Right lobe of liver (tissue), 6 donors: Measurements from ENCODE around the gene TMTC4. TPM values are rescaled to one million over a fixed set of nuclear protein-coding genes. Genes with fewer than 3 reads are reported as not detected.

ENCODE experiments used
- ATAC-seq, 4 donors: fragments of 200-7000 bp; cut with Tn5 transposase; one replicate each; pipeline ENCODE4 v1.9.1; 2020; ENCODE audit warnings: mild to moderate bottlenecking in 4 of 4, moderate library complexity in 4 of 4
- DNase-seq, 3 donors: peaks; one replicate each; pipeline ENCODE4 v3.0.0-alpha.2; 2020
- H3K27ac ChIP-seq, 3 donors: fragments of 200-600 bp; one replicate each; pipeline ENCODE4 v1.8.0; 2022
- H3K27me3 ChIP-seq, 2 donors: fragments of 200-600 bp; one replicate each; pipeline ENCODE4 v1.8.0; 2022
- H3K36me3 ChIP-seq, 4 donors: fragments of 200-600 bp; sonication (generic) in 1 of 4; one replicate each; pipeline versions ENCODE4 v1.5.1 to v1.8.0; 2017 to 2022; ENCODE audit warnings: control low read depth in 1 of 4
- H3K4me1 ChIP-seq, 4 donors: fragments of 200-600 bp; sonication (generic) in 1 of 4; one replicate each; pipeline versions ENCODE4 v1.5.1 to v1.8.0; 2017 to 2022; ENCODE audit warnings: control low read depth in 1 of 4
- H3K4me3 ChIP-seq, 3 donors: fragments of 200-600 bp; one replicate each; pipeline ENCODE4 v1.8.0; 2022
- H3K9me3 ChIP-seq, 4 donors: fragments of 200-600 bp; sonication (generic) in 1 of 4; one replicate each; pipeline versions ENCODE4 v1.5.1 to v1.8.0; 2017 to 2022; ENCODE audit warnings: control low read depth in 1 of 4
- POLR2A ChIP-seq: fragments of 450-650 bp; IDR thresholded peaks from one replicate; pipeline ENCODE4 v1.6.1; 2017; ENCODE audit warnings: antibody characterized with exemption, mild to moderate bottlenecking
- WGBS: methylation state at CpG from one replicate; pipeline ENCODE4 v1.1.6; 2018; ENCODE audit warnings: low coverage, low lambda C conversion rate; ENCODE audit not compliant: insufficient coverage; ENCODE audit errors: missing lambda C conversion rate; 5-methylcytosine and 5-hydroxymethylcytosine counted together
- intact Hi-C, 2 donors: fragments of 100-400 bp; cut with DNase I; formaldehyde crosslinking; loops; one replicate each; pipeline versions ENCODE4 v1.11.2 to v1.14.1; 2022
- total RNA-seq, 6 experiments: library from RNA; depleted of rRNA in 2 of 6; stranded (reverse); fragments of >200 nt in 2 of 6; fragmentation: NEBNext Ultra II Directional in 3 of 6; extraction: Animal tissue kit (Norgen Biotek cat#: 25700) in 3 of 6; gene quantifications; one replicate each; pipeline versions ENCODE4 v1.1.0 to v1.2.4, GENCODE V29; 2016 to 2023
- TF ChIP-seq, protein P1 (sequence below), 4 donors: fragments of 200-600 bp in 3 of 4; fragments of 450-650 bp in 1 of 4; IDR thresholded peaks; one replicate each; pipeline versions ENCODE4 v1.5.1 to v1.8.0; 2016 to 2022; ENCODE audit warnings: antibody characterized with exemption in 4 of 4, mild to moderate bottlenecking in 2 of 4
- donor health status: DM: no; HTN: yes; CAD: no.
- donor health status: DM: no; HTN: no; CAD: no.
- donor health status: DM: no; HTN: no; CAD: no.
- donor health status: DM: no; HTN: yes; CAD: no.
- donor health status: DM: no; HTN: yes; CAD: no.

Gene TMTC4
- total RNA-seq, 6 experiments from 2014 or later: 10.7 to 17.9 (median 14.1) TPM

DNA sequence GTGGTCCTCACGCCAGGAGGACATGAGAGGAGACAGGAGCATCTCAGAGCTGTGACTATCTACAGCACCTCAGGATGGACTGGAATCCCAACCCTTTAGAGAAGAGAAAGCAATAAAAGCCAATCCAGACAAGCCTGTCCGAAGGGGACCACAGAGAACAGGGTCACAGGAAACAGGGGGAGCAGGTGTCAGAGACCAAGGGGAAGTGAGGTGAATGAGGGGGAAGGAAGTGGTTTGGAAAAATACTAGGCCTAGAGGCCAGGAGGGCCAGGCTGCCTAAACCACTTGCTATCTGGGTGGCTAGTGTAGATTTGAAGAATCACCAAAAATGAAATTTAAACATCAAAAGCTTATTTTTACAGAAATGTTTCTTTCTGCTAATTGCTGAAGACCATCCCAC, 16.2 kb downstream of the TMTC4 start:
- Histone ChIP-seq H3K27me3 (no peaks in the 10 kb centered on the region), H3K9me3 (no peaks in the 10 kb centered on the region), H3K36me3 (peaks cover 0 to 19% (median 7%) of the 10 kb centered on the region in 4 donors), H3K27ac (no peak overlapping the region), H3K4me3 (no peak overlapping the region), H3K4me1 (no peaks in the 10 kb centered on the region)
- intact Hi-C loops: no loop called here
- TF ChIP-seq, protein P1, sequence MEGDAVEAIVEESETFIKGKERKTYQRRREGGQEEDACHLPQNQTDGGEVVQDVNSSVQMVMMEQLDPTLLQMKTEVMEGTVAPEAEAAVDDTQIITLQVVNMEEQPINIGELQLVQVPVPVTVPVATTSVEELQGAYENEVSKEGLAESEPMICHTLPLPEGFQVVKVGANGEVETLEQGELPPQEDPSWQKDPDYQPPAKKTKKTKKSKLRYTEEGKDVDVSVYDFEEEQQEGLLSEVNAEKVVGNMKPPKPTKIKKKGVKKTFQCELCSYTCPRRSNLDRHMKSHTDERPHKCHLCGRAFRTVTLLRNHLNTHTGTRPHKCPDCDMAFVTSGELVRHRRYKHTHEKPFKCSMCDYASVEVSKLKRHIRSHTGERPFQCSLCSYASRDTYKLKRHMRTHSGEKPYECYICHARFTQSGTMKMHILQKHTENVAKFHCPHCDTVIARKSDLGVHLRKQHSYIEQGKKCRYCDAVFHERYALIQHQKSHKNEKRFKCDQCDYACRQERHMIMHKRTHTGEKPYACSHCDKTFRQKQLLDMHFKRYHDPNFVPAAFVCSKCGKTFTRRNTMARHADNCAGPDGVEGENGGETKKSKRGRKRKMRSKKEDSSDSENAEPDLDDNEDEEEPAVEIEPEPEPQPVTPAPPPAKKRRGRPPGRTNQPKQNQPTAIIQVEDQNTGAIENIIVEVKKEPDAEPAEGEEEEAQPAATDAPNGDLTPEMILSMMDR (IDR thresholded peaks at IDR 0.05): no peak
- no peak for TF ChIP-seq POLR2A
- WGBS: 50% methylated on average over 2 of the region's 2 CpGs
- DNase-seq (no peak), ATAC-seq (peak in 2 of 4 donors; percentile 25 to 29)

DNA sequence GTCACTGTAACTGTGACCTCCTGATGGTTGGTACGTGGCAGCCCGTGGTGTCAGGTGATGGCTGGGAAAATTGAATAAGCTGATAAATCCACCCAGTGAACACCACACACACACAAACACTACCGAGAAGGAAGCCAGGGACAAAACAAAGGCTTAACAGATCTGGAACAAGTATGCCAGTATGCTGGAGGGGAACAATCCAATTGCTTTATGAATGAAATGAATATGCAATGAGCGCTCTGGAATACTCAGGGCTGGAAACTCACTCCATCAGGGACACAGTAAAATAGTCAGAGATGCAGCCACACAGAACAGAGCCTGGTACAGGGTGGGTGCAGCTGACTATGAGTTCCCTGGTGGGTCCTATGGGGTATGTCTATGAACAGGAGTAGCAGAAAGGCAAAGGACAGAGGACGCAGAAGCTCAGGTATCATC, 16.7 kb downstream of the TMTC4 start:
- no peaks in the 10 kb centered on the region for H3K4me1 ChIP-seq
- no peaks in the 10 kb centered on the region for H3K9me3 ChIP-seq
- no peak overlapping the region for H3K27ac ChIP-seq
- DNase-seq: no peak
- TF ChIP-seq, protein P1 (IDR thresholded peaks at IDR 0.05): no peak
- TF ChIP-seq POLR2A: no peak
- no peaks in the 10 kb centered on the region for H3K27me3 ChIP-seq
- ATAC-seq: peak in 1 of 4 donors; percentile 7
- intact Hi-C loops: no loop called here
- H3K4me3 ChIP-seq: no peak overlapping the region
- H3K36me3 ChIP-seq: peaks cover 0 to 18% (median 5%) of the 10 kb centered on the region in 4 donors
- 79% methylated on average over 4 of the region's 5 CpGs for WGBS

DNA sequence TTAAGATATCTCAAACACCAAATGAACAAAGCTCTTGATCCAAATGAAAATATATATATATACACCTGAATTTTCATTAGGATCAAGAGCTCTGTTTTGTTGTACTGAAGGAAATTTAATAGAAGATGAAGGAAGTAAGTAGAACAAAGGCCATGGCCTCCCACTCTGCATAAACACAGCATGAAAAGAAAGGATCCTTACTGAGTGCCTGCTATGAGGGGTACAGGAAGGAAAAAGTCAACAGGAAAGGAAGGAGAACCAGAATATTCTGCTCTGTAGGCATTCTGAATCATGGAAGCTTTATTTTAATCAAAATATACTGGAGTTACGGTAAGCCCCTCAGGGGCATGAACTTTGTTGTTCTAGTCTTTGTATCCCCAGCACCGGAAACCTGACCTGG, 22.1 kb downstream of the TMTC4 start:
- DNase-seq: no peak
- 82% methylated on average over 2 of the region's 2 CpGs for WGBS

DNA sequence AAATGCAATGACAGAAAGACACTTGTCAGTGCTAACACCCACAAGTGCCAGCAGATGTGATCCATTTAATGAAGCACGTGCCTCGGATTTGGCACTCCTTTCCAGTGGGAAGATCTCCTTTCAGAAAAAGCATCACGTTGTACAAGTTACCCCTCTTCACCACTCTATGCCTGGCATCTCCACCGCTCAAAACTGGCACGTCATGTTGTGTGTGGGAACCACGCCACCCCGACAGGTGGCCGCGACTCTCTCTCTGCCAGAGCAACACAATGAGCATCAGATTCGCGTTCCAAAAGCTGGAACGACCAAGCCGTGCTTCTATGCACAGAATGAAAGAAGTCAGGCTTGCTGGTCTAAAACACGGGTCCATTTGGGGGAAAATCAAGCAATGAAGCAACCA, 24.3 kb downstream of the TMTC4 start:
- TF ChIP-seq, protein P1 (IDR thresholded peaks at IDR 0.05): no peak
- no peak for TF ChIP-seq POLR2A
- Histone ChIP-seq H3K4me1 (no peaks in the 10 kb centered on the region), H3K27me3 (no peaks in the 10 kb centered on the region), H3K36me3 (no peaks in the 10 kb centered on the region), H3K27ac (no peak overlapping the region), H3K4me3 (no peak overlapping the region), H3K9me3 (no peaks in the 10 kb centered on the region)
- intact Hi-C loops: no loop called here
- ATAC-seq: no peak
- 79% methylated on average over 12 of the region's 14 CpGs for WGBS
- DNase-seq: no peak

More for the DNA sequence above, 22.1 kb downstream of the TMTC4 start:
- Histone ChIP-seq H3K4me3 (no peak overlapping the region), H3K27ac (no peak overlapping the region), H3K36me3 (peaks cover 0 to 12% (median 2%) of the 10 kb centered on the region in 4 donors), H3K9me3 (no peaks in the 10 kb centered on the region), H3K27me3 (no peaks in the 10 kb centered on the region), H3K4me1 (no peaks in the 10 kb centered on the region)
- TF ChIP-seq POLR2A: no peak
- TF ChIP-seq, protein P1 (IDR thresholded peaks at IDR 0.05): no peak
- peak in 3 of 4 donors; percentile 25 to 64 (median 33) for ATAC-seq
- intact Hi-C loops: no loop called here

DNA sequence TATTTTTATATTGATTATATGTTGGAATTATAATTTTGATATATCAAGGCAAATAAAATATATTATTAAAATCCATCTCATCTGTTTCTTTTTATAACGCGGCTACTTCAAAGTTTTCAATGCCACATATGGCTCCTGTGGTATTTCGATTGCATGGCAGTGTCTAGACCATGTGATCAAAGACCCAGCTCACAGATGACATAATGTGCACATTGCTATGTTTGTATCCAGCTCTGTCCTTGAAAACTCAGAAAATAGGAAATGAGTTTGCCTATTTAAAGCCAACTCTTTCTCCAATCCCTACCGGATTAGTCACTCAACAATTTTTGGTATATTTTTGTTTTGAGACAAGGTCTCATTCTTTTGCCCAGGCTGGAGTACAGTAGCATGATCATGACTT, 26.2 kb downstream of the TMTC4 start:
- intact Hi-C loops: no loop called here
- TF ChIP-seq POLR2A: no peak
- TF ChIP-seq, protein P1 (IDR thresholded peaks at IDR 0.05): no peak
- DNase-seq: no peak
- Histone ChIP-seq H3K4me1 (no peaks in the 10 kb centered on the region), H3K27me3 (no peaks in the 10 kb centered on the region), H3K9me3 (no peaks in the 10 kb centered on the region), H3K4me3 (no peak overlapping the region), H3K36me3 (no peaks in the 10 kb centered on the region), H3K27ac (no peak overlapping the region)
- no peak for ATAC-seq
- 89% methylated on average over 4 of the region's 4 CpGs for WGBS
